SH-SY5Y (cell line): ENCODE measurements around the gene MRPS11.

Experiments
- GATA2 ChIP-seq: IDR thresholded peaks from 2 replicates; pipeline ENCODE4 v1.6.1; 2011; ENCODE audit warnings: mild to moderate bottlenecking, low read depth, low read length
- GATA3 ChIP-seq: IDR thresholded peaks from 2 replicates; pipeline ENCODE4 v1.6.1; 2011; ENCODE audit warnings: low read depth, mild to moderate bottlenecking, low read length, moderate library complexity

The MRPS11 gene

DNA sequence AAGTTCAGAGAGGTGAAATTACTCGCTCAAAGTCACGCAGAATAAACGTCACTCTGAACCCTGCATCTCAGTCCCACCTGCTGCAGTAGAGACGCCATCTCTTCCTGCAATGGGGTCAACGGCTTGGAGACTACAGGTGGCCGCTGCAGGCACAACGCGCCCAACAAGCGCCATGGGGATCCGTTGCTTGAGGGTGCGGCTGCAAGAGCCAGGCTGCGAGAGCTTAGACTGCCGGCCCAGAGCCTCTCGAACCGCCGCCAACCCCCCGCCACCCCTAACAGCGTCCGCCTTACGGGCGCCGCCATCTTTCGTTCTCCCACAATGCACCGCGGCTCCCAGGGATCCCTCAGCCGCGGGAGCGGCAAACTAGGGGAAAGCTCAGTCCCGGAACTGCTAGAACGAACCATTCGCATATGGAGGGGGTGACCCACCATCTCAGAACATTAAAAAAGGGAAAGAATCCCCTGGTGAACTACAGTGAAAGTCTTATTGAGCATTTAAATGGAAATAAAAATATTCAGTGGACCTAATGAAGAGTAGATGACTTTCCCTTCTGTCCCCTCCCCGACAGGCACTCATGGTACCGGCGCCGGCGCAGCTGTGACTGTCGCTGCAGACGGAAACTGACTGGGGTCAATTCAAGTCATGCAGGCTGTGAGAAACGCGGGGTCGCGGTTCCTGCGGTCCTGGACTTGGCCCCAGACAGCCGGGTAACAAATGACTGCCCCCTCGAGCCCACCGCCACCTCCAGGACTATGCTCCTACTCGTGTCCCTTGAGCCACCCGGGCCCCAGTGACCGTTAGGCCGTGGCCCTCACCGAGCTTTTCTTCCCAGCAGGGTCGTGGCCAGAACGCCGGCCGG lies at the start of gene MRPS11, which contains the start of gene MRPL46:
TSS of gene MRPS11 (plus strand) at position 636 of the 862 bp plus-strand sequence. CDS start at position 646, 10 bp downstream.
TSS of gene MRPL46 (minus strand) at position 316 of the 862 bp plus-strand sequence. CDS start at position 305, 11 bp downstream.
- TF ChIP-seq GATA3 (no peak), GATA2 (no peak; the same call in 1 of the 2 replicates)

DNA sequence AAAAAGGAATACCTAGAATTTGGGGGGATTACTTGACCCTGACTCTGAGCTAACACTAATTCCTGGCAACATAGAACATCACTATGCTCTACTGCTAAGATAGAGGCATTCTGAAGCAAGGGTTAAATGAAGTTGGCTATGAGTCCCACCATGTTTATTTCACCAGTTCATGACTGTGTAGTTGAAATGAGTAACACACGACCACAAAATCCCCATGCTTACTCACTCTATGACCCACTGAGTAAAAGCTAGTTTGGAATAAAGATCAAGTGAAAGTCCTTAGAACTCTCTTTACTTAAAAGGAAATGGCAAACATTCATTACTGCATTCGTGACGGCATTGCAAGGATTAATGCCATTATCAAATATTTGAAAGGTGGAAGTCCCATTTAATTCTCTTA lies 47.7 kb upstream of the MRPS11 start:
- TF ChIP-seq GATA2 (no peak), GATA3 (no peak)

DNA sequence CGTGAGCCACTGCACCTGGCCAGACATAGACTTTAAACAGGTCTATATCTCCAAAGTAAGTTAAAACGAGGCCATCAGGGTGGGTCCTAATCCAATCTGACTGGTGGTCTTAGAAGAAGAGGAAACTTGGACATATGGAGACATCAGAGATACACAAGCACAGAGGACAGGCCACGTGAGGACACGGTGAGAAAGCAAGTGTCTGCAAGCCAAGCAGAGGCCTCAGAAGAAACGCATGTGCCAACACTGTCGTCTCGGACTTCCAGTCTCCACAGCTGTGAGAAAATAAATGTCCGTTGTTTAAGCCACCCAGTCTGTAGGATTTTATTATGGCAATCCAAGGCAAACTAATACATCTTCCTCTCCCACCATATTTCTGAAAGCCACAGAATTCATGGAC lies 44.2 kb upstream of the MRPS11 start:
- TF ChIP-seq GATA2: no peak
- no peak for TF ChIP-seq GATA3

DNA sequence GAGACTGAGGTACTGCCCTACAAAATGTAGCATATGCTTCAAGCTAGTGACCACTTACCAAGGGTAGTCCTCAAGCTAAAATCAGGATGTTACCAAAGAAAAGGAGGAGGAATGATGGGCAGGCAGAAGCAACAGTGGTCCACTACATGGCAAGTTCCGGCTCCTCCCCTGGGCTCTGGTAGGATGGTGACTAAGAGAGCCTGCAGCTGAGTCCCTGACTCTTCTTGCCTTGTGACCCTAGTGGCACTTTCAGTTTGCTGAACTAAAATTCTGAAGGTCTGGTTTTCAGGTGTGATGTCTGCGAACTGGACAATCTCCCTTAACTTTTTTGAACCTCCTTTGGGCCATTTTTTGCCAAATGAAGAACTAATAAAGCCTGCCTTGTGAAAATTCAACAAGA lies 41.2 kb upstream of the MRPS11 start:
- TF ChIP-seq GATA2 (no peak), GATA3 (no peak)

DNA sequence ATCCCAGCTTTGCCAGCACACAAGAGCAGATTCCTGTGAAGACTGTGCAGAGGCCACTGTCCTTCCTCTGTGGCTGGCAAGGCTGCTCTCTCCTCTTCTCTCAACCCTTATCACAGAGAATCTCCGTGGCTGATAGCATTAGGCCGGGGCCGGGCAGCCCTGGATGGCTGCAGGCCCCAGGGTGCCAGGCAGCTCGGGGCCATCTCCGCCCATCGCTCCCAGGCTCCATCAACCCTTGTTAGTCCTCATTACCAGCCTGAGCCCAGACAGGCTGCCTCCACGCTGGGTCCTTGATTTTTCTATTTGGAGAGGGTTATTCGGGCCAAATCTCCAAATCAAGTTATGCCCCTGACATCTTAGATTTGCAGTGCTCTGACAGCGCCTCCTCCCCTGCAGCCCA lies 39.5 kb upstream of the MRPS11 start:
- TF ChIP-seq GATA2: peak; percentile 94
- peak; percentile 76 for TF ChIP-seq GATA3

DNA sequence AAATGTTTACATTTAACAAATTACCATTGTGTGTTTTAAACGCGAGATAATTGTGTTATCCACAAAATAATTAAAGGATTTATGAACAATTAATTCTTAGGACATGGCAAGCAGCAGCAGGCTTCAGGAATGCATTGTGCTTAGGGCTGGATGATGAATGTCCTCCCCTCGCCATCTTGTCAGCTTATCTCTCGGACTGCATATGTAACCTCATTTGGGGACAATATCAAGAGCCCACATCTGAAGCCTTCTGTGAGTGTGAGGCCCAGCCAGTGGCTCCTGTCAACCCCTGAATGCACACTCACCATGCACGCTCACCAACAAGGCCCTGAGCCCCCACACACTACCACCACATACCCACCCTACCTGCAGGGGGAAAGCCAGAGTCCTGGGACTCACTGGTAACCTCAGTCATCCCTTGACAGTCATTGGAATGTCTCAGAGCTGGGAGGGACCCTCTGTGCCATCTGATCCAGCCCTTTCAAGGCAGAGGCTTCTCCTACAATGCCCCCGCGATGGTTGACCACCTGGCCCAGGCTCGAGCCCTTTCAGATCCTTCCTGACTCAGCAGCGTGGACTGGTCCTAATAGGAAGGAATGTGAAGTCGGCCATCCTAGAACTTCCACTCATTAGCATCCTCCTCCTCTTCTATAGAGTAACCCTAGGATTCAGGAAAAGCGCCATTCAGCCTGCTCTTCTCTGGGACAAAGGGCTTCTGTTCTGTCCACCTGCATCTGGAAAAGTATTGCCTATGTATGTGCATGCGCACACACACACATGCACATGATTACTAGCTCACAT lies 38.5 kb upstream of the MRPS11 start:
- TF ChIP-seq GATA2 (peak; percentile 99), GATA3 (peak; percentile 96)

DNA sequence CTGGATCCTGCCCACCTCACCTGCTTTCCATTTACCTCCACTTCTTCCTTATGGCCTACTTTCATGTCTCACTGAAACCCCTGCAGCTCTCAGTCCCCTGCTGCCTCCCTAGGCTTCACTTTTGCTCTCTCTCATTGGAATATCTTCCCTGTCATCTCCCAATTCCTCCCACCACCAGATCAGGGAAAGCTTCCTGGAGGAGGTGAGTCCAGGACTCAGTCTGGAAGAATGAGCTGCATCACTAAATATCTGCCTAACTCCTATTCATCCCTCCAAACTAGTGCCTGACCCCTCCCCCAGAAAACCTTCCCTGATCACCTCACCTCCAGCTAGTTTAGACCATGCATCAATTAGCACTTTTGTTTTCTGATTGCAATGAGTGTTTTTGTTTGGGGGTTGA lies 37.5 kb upstream of the MRPS11 start:
- no peak for TF ChIP-seq GATA3
- no peak for TF ChIP-seq GATA2

DNA sequence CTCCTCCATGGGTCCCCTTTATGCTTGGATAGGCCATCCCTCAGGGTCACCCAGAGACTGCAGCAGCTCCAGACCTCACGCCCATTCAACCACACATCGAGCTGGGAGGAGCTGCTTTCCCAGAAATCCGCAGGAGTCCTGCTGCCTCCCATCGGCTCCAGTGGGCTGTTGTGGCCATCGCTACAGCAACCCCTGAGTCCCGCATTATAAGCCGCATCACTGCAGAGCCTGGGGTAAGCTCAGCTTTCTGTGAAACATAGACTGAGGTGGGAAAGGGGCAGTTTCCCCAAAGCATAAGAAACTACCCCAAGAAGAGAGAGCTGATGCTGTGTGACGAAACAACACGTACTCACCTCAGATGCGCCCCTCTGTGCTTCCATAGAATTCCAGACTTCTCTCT lies 36.1 kb upstream of the MRPS11 start:
- no peak for TF ChIP-seq GATA3
- no peak for TF ChIP-seq GATA2

DNA sequence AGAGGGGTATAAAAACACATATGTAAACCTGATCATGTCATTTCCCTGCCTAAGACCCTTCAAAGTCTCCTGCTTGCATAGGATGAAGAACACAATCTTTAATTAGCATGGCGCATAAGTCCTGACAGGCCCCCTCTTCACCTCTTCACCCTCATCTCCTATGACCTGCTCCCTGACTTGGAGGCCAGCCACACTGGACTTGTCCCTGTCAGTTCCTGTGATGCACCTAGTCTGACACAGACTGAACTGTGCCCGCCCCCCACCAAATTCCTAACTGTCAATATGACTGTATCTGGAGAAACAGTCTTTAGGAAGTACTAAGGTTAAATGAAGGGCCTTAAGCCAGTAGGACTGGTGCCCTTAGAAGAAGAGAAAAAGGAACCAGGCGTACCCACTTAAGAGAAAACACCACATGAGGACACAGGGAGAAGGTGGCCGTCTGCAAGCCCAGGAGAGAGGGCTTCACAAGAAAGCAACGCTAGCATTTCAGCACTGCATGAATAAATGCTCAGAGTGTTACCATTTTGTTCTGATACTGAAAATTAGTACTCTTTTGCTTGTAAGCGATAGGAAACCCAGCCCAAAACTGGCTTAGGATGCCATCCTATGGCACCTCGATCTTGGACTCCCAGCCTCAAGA lies 34.3 kb upstream of the MRPS11 start:
- TF ChIP-seq GATA3 (no peak), GATA2 (no peak)

DNA sequence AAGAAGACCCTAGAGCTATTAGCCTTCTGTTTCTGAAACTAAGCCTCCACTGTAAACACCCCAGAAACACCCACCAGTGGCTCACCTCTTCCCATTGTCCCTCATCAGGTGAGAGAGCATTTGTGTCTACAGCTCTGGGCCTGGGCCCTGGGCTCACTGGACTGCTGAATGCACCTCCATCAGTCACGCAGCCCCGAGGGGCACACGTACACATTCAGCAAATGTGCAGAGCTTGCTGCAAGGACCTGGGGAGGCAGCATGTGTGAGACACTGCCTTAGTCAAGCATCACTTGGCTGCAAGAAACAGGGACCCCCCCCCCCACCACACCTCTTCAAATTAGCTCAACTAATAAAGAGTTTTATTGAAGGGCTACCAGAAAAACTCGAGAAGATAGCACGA lies 29.3 kb upstream of the MRPS11 start:
- TF ChIP-seq GATA3 (no peak), GATA2 (no peak)

DNA sequence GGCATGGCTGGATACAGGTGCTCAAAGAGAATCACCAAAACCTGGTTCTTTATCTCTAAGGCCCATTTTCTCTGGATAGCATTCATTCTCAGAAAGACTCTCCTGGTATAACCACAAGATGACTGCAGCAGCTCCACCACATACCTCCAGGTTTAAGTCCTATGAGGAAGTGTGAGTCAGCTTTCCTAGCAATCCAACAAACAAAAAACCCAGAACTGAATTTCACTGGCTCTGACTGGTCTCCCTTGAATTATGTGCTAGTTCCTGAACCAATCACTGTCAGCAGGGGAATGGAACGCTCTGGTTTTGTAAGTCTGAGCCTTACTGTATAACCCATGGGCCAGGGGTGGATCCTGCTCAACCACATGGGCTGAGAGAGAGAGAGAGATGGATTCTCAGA lies 27.5 kb upstream of the MRPS11 start:
- TF ChIP-seq GATA2 (no peak), GATA3 (no peak)

DNA sequence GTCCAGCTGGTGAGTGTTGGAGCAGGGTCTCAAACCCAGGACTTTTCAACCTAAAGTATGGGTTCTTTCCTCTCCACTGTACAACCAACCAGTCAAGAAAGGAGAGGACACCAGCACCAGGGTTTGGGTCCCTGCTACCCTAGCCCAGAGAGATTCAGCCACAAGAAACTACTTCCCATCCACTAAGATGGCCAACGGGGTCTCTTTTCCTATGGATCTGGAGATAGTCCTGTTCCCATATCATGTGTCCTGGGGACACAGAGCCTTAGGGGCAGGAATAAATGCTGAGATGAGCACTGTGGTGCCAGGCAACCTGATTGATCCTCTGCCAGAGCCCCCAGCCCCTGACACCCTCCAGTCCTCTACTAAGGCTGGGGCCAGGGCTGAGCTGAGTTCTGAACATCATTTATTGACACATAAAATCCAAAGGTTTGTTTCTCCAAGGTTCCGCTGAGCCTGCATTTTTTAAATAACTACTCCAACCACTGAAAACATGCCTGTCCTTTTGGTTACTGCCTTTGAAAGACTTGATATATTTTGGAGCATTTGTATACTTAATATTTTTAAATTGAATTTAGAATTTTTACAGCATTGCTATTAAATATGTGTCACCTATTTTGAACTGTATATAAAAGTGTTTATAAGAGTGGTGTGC lies 26.3 kb upstream of the MRPS11 start:
- TF ChIP-seq GATA2 (no peak), GATA3 (no peak)

DNA sequence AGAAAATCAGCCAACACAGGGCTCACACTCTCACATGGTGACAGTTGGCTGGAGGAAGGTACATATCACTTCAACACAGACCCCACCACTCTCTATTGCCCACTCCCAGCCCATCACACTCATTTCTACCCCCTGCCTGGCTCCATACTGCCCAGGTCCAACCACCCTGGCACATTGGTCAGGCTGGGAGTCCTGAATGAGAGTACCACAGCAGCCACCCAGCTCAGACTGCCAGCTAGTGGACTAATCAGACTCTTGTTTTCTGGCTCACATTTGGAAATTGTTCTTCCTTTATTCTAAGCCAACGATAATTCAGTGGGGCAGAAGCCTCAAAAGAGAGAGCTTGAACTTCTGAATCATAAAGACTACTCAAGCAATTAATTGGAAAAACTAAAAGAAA lies 20.3 kb upstream of the MRPS11 start:
- TF ChIP-seq GATA3 (no peak), GATA2 (no peak)

DNA sequence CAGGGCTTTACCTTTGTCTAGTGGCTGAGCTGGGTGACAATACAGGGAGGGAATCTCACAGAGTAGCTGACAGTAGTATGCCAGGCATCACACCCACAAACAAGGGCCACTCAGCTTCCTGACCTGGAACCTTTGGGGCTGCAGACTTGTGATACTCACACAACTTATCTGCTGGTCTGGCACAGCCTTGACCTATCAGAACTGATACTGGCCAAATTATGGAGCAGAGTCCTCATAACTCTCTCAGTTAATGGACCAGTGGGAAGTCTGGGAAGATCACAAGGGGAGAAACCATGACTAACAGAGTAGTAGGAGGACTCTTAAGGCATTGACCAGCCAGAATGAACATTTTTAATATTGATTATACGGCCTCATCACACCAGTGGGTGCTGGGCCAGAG lies 19.8 kb upstream of the MRPS11 start:
- no peak for TF ChIP-seq GATA3
- no peak for TF ChIP-seq GATA2
